ENCODE measurements around the gene FAM89B.

GRCh38 chr11:65565624-65566453 is 6.5 kb upstream of the FAM89B start:
- no peak for TF ChIP-seq CTCF (IDR thresholded peaks at IDR 0.05)
- no peak for TF ChIP-seq EZH2 (IDR thresholded peaks at IDR 0.05; ENCODE audit: borderline replicate concordance, insufficient read depth, low read depth, low read length, poor library complexity, severe bottlenecking)
